HEK293 (cell line): ENCODE results near the gene TREX2.

Source experiments
- CTCF ChIA-PET: fragments of 350-600 bp; formaldehyde crosslinking; extraction: SDS; loops from one replicate; lab custom pipeline; 2021; ENCODE audit warnings: antibody characterized with exemption; lab: Yijun Ruan, JAX
- POLR2A ChIA-PET: fragments of 300-600 bp; formaldehyde crosslinking; extraction: SDS; loops from one replicate; lab custom pipeline; 2020; ENCODE audit warnings: antibody characterized with exemption, inconsistent platforms; lab: Yijun Ruan, JAX
- H3K27ac ChIP-seq: fragments of 200-500 bp; sonication (Bioruptor generic); 2 replicates; pipeline ENCODE4 v1.5.1; 2014; ENCODE audit warnings: low read depth, low read length, control low read depth, inconsistent platforms; ENCODE audit errors: extremely low read depth
- H3K36me3 ChIP-seq, 2 experiments: fragments of 200-500 bp in 1 of 2; sonication (Bioruptor generic) in 1 of 2; 1 replicate in 1 of 2; 2 replicates in 1 of 2; pipeline ENCODE4 v1.5.1; 2014 to 2017; ENCODE audit warnings: inconsistent platforms in 2 of 2, low read length in 2 of 2; ENCODE audit not compliant: control insufficient read depth in 2 of 2, insufficient read depth in 1 of 2
- H3K4me1 ChIP-seq: fragments of 200-500 bp; sonication (Bioruptor generic); 2 replicates; pipeline ENCODE4 v1.5.1; 2014; ENCODE audit warnings: mild to moderate bottlenecking, low read length, inconsistent platforms; ENCODE audit not compliant: control insufficient read depth, insufficient read depth
- H3K4me3 ChIP-seq: 2 replicates; pipeline ENCODE4 v1.5.1; 2011; ENCODE audit warnings: low read depth, mild to moderate bottlenecking, control low read depth, low read length, moderate library complexity
- H3K9me3 ChIP-seq: fragments of 200-500 bp; sonication (Bioruptor generic); 2 replicates; pipeline ENCODE4 v1.5.1; 2014; ENCODE audit warnings: low read depth, low read length, inconsistent platforms; ENCODE audit not compliant: control insufficient read depth, insufficient read depth
- EGR2 ChIP-seq: fragments of 450-650 bp; formaldehyde crosslinking; IDR thresholded peaks from 2 replicates; pipeline ENCODE4 v1.5.1; 2016; ENCODE audit warnings: low read depth, missing biosample characterization, missing genetic modification characterization
- ELK4 ChIP-seq: IDR thresholded peaks from 2 replicates; pipeline ENCODE4 v1.6.1; 2011; ENCODE audit warnings: mild to moderate bottlenecking, low read depth, low read length, borderline replicate concordance
- GLIS1 ChIP-seq: fragments of 450-650 bp; formaldehyde crosslinking; IDR thresholded peaks from 2 replicates; pipeline ENCODE4 v1.5.1; 2016; ENCODE audit warnings: missing biosample characterization, missing genetic modification characterization
- GLIS2 ChIP-seq: fragments of 450-650 bp; formaldehyde crosslinking; IDR thresholded peaks from 2 replicates; pipeline ENCODE4 v1.5.1; 2016; ENCODE audit warnings: missing biosample characterization, missing genetic modification characterization
- KLF17 ChIP-seq: fragments of 450-650 bp; formaldehyde crosslinking; IDR thresholded peaks from 2 replicates; pipeline ENCODE4 v1.5.1; 2016; ENCODE audit warnings: missing biosample characterization, missing genetic modification characterization
- MYNN ChIP-seq: fragments of 450-650 bp; formaldehyde crosslinking; IDR thresholded peaks from 2 replicates; pipeline ENCODE4 v1.5.1; 2016; ENCODE audit warnings: missing biosample characterization, missing genetic modification characterization, borderline replicate concordance
- MZF1 ChIP-seq: fragments of 450-650 bp; formaldehyde crosslinking; IDR thresholded peaks from 2 replicates; pipeline ENCODE4 v1.5.1; 2017; ENCODE audit warnings: missing biosample characterization, missing genetic modification characterization, borderline replicate concordance
- SP3 ChIP-seq: fragments of 450-650 bp; formaldehyde crosslinking; IDR thresholded peaks from 2 replicates; pipeline ENCODE4 v1.5.1; 2016; ENCODE audit warnings: missing biosample characterization, missing genetic modification characterization
- ZBTB21 ChIP-seq: fragments of 450-650 bp; formaldehyde crosslinking; IDR thresholded peaks from 2 replicates; pipeline ENCODE4 v1.5.1; 2017; ENCODE audit warnings: missing biosample characterization, missing genetic modification characterization
- ZBTB8A ChIP-seq: fragments of 450-650 bp; formaldehyde crosslinking; IDR thresholded peaks from 2 replicates; pipeline ENCODE4 v1.5.1; 2016; ENCODE audit warnings: missing biosample characterization, missing genetic modification characterization
- ZFHX2 ChIP-seq: fragments of 450-650 bp; formaldehyde crosslinking; conservative IDR thresholded peaks from 2 replicates; pipeline ENCODE4 v1.5.1; 2016; ENCODE audit warnings: missing biosample characterization, missing genetic modification characterization
- ZFP69B ChIP-seq: fragments of 450-650 bp; formaldehyde crosslinking; IDR thresholded peaks from 2 replicates; pipeline ENCODE4 v1.5.1; 2016; ENCODE audit warnings: missing biosample characterization, missing genetic modification characterization
- ZNF10 ChIP-seq: fragments of 450-650 bp; formaldehyde crosslinking; IDR thresholded peaks from 2 replicates; pipeline ENCODE4 v1.5.1; 2017; ENCODE audit warnings: missing biosample characterization, missing genetic modification characterization
- ZNF302 ChIP-seq: fragments of 450-650 bp; formaldehyde crosslinking; IDR thresholded peaks from 2 replicates; pipeline ENCODE4 v1.5.1; 2016; ENCODE audit warnings: missing biosample characterization, missing genetic modification characterization, low read depth
- ZNF324 ChIP-seq: fragments of 450-650 bp; formaldehyde crosslinking; IDR thresholded peaks from 2 replicates; pipeline ENCODE4 v1.5.1; 2016; ENCODE audit warnings: missing biosample characterization, missing genetic modification characterization
- ZNF341 ChIP-seq: fragments of 450-650 bp; formaldehyde crosslinking; IDR thresholded peaks from 2 replicates; pipeline ENCODE4; 2016; ENCODE audit warnings: low read depth, missing biosample characterization, missing genetic modification characterization
- ZNF350 ChIP-seq: fragments of 450-650 bp; formaldehyde crosslinking; IDR thresholded peaks from 2 replicates; pipeline ENCODE4 v1.5.0; 2017; ENCODE audit warnings: missing biosample characterization, mild to moderate bottlenecking, missing genetic modification characterization
- ZNF529 ChIP-seq: fragments of 450-650 bp; formaldehyde crosslinking; IDR thresholded peaks from 2 replicates; pipeline ENCODE4 v1.5.1; 2017; ENCODE audit warnings: missing genetic modification characterization, missing biosample characterization; ENCODE audit not compliant: insufficient replicate concordance
- ZNF596 ChIP-seq: fragments of 450-650 bp; IDR thresholded peaks from 2 replicates; pipeline ENCODE4 v1.5.0; 2018; ENCODE audit warnings: missing biosample characterization, mild to moderate bottlenecking, missing genetic modification characterization, moderate library complexity
- ZNF629 ChIP-seq: fragments of 450-650 bp; formaldehyde crosslinking; IDR thresholded peaks from 2 replicates; pipeline ENCODE4 v1.5.1; 2017; ENCODE audit warnings: missing biosample characterization, missing genetic modification characterization
- ZNF654 ChIP-seq: fragments of 450-650 bp; formaldehyde crosslinking; IDR thresholded peaks from 2 replicates; pipeline ENCODE4 v1.5.1; 2016; ENCODE audit warnings: low read depth, missing biosample characterization, missing genetic modification characterization
- ZNF664 ChIP-seq: fragments of 450-650 bp; formaldehyde crosslinking; IDR thresholded peaks from 2 replicates; pipeline ENCODE4 v1.5.1; 2016; ENCODE audit warnings: missing biosample characterization, missing genetic modification characterization
- ZNF692 ChIP-seq: fragments of 450-650 bp; formaldehyde crosslinking; IDR thresholded peaks from 2 replicates; pipeline ENCODE4 v1.5.1; 2016; ENCODE audit warnings: missing biosample characterization, missing genetic modification characterization
- ZNF776 ChIP-seq: fragments of 450-650 bp; formaldehyde crosslinking; IDR thresholded peaks from 2 replicates; pipeline ENCODE4 v1.5.0; 2017; ENCODE audit warnings: missing biosample characterization, missing genetic modification characterization, borderline replicate concordance
- TF ChIP-seq, protein P1 (sequence below): fragments of 450-650 bp; formaldehyde crosslinking; IDR thresholded peaks from 2 replicates; pipeline ENCODE4 v1.5.1; 2016; ENCODE audit warnings: missing biosample characterization, missing genetic modification characterization, low read depth
- TF ChIP-seq, protein P2 (sequence below): fragments of 450-650 bp; formaldehyde crosslinking; IDR thresholded peaks from 2 replicates; pipeline ENCODE4 v1.5.1; 2017; ENCODE audit warnings: missing biosample characterization, missing genetic modification characterization

The TREX2 gene

GRCh38 chrX:153417637-153418036 lies 28.2 kb downstream of the TREX2 start:
- Histone ChIP-seq H3K36me3 (no peaks in the 10 kb centered on the region), H3K9me3 (no peaks in the 10 kb centered on the region), H3K4me1 (no peaks in the 10 kb centered on the region), H3K4me3 (no peak overlapping the region), H3K27ac (no peak overlapping the region)
- ChIA-PET CTCF (interaction anchor here (0.6 to 1.2 kb wide), 4 partner anchors 11 to 90 kb away, joined by 3 read pairs; no protein-coding TSS in a partner anchor), POLR2A (no interaction called here)
- TF ChIP-seq ZNF302 (no peak), ZNF629 (peak; percentile 58), ZBTB21 (tag by site-specific recombination) (peak; percentile 76), ZNF692 (tag by site-specific recombination) (peak; percentile 64), ZFP69B (0 out of 2 replicates have a peak, but pooled peaks have one; percentile 40), ELK4 (no peak), ZBTB8A (tag by site-specific recombination) (no peak), ZNF324 (tag by site-specific recombination) (no peak)
- TF ChIP-seq, protein P1, sequence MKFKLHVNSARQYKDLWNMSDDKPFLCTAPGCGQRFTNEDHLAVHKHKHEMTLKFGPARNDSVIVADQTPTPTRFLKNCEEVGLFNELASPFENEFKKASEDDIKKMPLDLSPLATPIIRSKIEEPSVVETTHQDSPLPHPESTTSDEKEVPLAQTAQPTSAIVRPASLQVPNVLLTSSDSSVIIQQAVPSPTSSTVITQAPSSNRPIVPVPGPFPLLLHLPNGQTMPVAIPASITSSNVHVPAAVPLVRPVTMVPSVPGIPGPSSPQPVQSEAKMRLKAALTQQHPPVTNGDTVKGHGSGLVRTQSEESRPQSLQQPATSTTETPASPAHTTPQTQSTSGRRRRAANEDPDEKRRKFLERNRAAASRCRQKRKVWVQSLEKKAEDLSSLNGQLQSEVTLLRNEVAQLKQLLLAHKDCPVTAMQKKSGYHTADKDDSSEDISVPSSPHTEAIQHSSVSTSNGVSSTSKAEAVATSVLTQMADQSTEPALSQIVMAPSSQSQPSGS: peak; percentile 77

DNA sequence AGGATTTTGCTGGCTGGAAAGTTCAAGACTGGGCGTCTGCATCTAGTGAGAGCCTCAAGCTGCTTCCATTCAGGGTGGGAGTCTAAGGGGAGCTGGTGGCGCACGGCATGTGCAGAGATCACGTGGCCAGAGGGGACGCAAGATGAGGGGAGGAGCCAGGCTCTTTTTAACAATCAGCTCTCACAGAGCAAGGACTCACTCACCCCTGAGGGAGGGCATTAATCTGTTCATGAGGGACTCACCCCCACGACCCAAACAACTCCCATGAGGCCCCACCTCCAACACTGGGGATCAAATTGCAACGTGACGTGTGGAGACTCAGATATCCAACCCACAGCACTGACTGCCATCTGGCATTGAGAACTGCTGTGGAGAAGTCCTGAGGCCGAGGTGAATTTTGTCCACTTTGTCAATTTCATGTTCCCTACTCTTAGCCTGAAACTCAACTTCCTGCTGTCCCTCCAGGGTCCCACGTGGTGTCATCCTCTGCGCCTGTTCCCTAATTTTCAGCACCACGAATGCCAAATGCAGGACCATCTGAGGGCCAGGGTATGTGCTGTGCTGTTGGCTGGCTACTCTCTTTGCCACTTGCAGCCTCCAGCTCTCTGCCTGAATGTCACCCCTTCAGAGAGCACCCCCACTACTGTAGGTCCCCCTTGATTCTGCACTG lies 28.9 kb downstream of the TREX2 start:
- Histone ChIP-seq H3K9me3 (no peaks in the 10 kb centered on the region), H3K4me1 (no peaks in the 10 kb centered on the region), H3K27ac (no peak overlapping the region), H3K4me3 (no peak overlapping the region), H3K36me3 (no peaks in the 10 kb centered on the region)
- ChIA-PET POLR2A (no interaction called here), CTCF (interaction anchor here (0.5 to 1.2 kb wide), 4 partner anchors 10 to 88 kb away, joined by 3 to 4 read pairs (median 3); no protein-coding TSS in a partner anchor)
- TF ChIP-seq ZNF350 (tag by site-specific recombination) (no peak), ZNF776 (no peak), ZNF10 (no peak), ZNF341 (tag by site-specific recombination) (no peak), GLIS2 (tag by site-specific recombination) (0 out of 2 replicates have a peak, but pooled peaks have one; percentile 26), ZNF529 (tag by site-specific recombination) (no peak), EGR2 (0 out of 2 replicates have a peak, but pooled peaks have one; percentile 20), SP3 (tag by site-specific recombination) (no peak), ZNF629 (no peak), ZNF692 (tag by site-specific recombination) (no peak), ZNF654 (tag by site-specific recombination) (no peak), MZF1 (tag by site-specific recombination) (no peak), ZNF596 (no peak), GLIS1 (tag by site-specific recombination) (peak; percentile 29; the same call in 1 of the 2 replicates), KLF17 (no peak), ZFHX2 (tag by site-specific recombination) (0 out of 2 replicates have a peak, but pooled peaks have one; percentile 24), ZNF664 (tag by site-specific recombination) (no peak), MYNN (tag by site-specific recombination) (no peak)
- TF ChIP-seq, protein P2, sequence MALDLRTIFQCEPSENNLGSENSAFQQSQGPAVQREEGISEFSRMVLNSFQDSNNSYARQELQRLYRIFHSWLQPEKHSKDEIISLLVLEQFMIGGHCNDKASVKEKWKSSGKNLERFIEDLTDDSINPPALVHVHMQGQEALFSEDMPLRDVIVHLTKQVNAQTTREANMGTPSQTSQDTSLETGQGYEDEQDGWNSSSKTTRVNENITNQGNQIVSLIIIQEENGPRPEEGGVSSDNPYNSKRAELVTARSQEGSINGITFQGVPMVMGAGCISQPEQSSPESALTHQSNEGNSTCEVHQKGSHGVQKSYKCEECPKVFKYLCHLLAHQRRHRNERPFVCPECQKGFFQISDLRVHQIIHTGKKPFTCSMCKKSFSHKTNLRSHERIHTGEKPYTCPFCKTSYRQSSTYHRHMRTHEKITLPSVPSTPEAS (tag by site-specific recombination): no peak
